Hematopoietic multipotent progenitor cell treated with erythropoietin and hydrocortisone succinate and interleukin-3 and kit ligand, for 6 days (in vitro differentiated cells): Measurements from ENCODE around the gene DLAT.
"Not testable (repeated sequence)": the region's sequence is repeated elsewhere in the genome, so short reads cannot be mapped to it uniquely, and the experiment has no call there.

Experiments
- DNase-seq: peaks from one replicate; pipeline ENCODE4 v3.0.0-alpha.2; 2015

Gene DLAT

GRCh38 chr11:112005422-112006094 lies 19.6 kb upstream of the DLAT start:
- no peak for DNase-seq

GRCh38 chr11:112006095-112006441 lies 19.1 kb upstream of the DLAT start:
- not testable (repeated sequence) for DNase-seq

GRCh38 chr11:112011451-112011850 lies 13.8 kb upstream of the DLAT start:
- not testable (repeated sequence) for DNase-seq

GRCh38 chr11:112012874-112013273 lies 12.3 kb upstream of the DLAT start:
- DNase-seq: peak; percentile 56

GRCh38 chr11:112013497-112014164 lies 11.6 kb upstream of the DLAT start:
- DNase-seq: no peak

GRCh38 chr11:112016088-112016764 lies 9.0 kb upstream of the DLAT start:
- DNase-seq: no peak

GRCh38 chr11:112016765-112017376 lies 8.3 kb upstream of the DLAT start:
- DNase-seq: no peak

GRCh38 chr11:112017538-112017937 lies 7.7 kb upstream of the DLAT start:
- no peak for DNase-seq

GRCh38 chr11:112019066-112019465 lies 6.1 kb upstream of the DLAT start:
- DNase-seq: no peak

- DNase-seq: peak; percentile 29
These were observed 2.1 kb upstream of the DLAT start for GRCh38 chr11:112023104-112023503.

- DNase-seq: peak; percentile 80
These were observed 933 bp upstream of the DLAT start for GRCh38 chr11:112024178-112024772.

GRCh38 chr11:112025707-112026106 lies 499 bp downstream of the DLAT start:
- DNase-seq: peak; percentile 46

- not testable (repeated sequence) for DNase-seq
These were observed 1.7 kb downstream of the DLAT start for GRCh38 chr11:112026784-112027410.

- DNase-seq: no peak
These were observed 4.3 kb downstream of the DLAT start for GRCh38 chr11:112029460-112029859.

- no peak for DNase-seq
These were observed 8.7 kb downstream of the DLAT start for GRCh38 chr11:112033902-112034301.

GRCh38 chr11:112037527-112037926 lies 12.3 kb downstream of the DLAT start:
- peak; percentile 13 for DNase-seq

- DNase-seq: peak; percentile 49
These were observed 17.2 kb downstream of the DLAT start for GRCh38 chr11:112042161-112042960.

- DNase-seq: no peak
These were observed 17.7 kb downstream of the DLAT start for GRCh38 chr11:112042961-112043304.

- DNase-seq: no peak
These were observed 19.8 kb downstream of the DLAT start for GRCh38 chr11:112044961-112045360.

- not testable (repeated sequence) for DNase-seq
These were observed 21.4 kb downstream of the DLAT start for GRCh38 chr11:112046647-112047046.

- not testable (repeated sequence) for DNase-seq
These were observed 23.0 kb downstream of the DLAT start for GRCh38 chr11:112048256-112048655.

- DNase-seq: no peak
These were observed 24.6 kb downstream of the DLAT start for GRCh38 chr11:112049777-112050176.
